Keratinocyte (primary cell): Measurements from ENCODE around the gene UNK. TPM values are rescaled to one million over a fixed set of nuclear protein-coding genes. Genes with fewer than 3 reads are reported as not detected.

ENCODE experiments used
- DNase-seq: peaks from one replicate; pipeline ENCODE4 v3.0.0-alpha.2; 2011; ENCODE audit warnings: low read depth, missing footprints, low spot score
- FAIRE-seq: peaks from 2 replicates; lab custom pipeline; 2011; peaks lifted over from hg19 to GRCh38; lab: Jason Lieb, UNC
- H2AFZ ChIP-seq: 2 replicates; pipeline ENCODE4 v1.6.0; 2012; ENCODE audit warnings: low read length, control low read depth, inconsistent platforms; ENCODE audit not compliant: control insufficient read depth
- H3K27ac ChIP-seq: 2 replicates; pipeline ENCODE4 v1.5.1; 2011; ENCODE audit warnings: low read length; ENCODE audit not compliant: control insufficient read depth, insufficient read depth
- H3K27me3 ChIP-seq: 3 replicates; pipeline ENCODE4 v1.6.0; 2011; ENCODE audit warnings: low read length; ENCODE audit not compliant: control insufficient read depth, insufficient read depth; ENCODE audit errors: extremely low read depth
- H3K36me3 ChIP-seq, 2 experiments: 2 replicates in 1 of 2; 3 replicates in 1 of 2; pipeline ENCODE4 v1.5.1; 2011; ENCODE audit warnings: low read length in 2 of 2, mild to moderate bottlenecking in 1 of 2; ENCODE audit not compliant: control insufficient read depth in 2 of 2, insufficient read depth in 2 of 2; ENCODE audit errors: extremely low read depth in 1 of 2
- H3K4me1 ChIP-seq: 3 replicates; pipeline ENCODE4 v1.5.1; 2011; ENCODE audit warnings: low read length; ENCODE audit not compliant: control insufficient read depth, insufficient read depth; ENCODE audit errors: extremely low read depth
- H3K4me2 ChIP-seq: 3 replicates; pipeline ENCODE4 v1.6.0; 2011; ENCODE audit warnings: low read depth, low read length; ENCODE audit not compliant: control insufficient read depth, insufficient read depth; ENCODE audit errors: extremely low read depth
- H3K4me3 ChIP-seq, 3 experiments: fragments of 200-600 bp in 1 of 3; sonication (generic) in 1 of 3; 2 replicates in 2 of 3; 3 replicates in 1 of 3; pipeline ENCODE4 v1.5.1; 2011 to 2016; ENCODE audit warnings: low read length in 3 of 3, mild to moderate bottlenecking in 3 of 3, control low read depth in 2 of 3, inconsistent platforms in 1 of 3, low read depth in 1 of 3, mixed read lengths in 1 of 3, mixed run types in 1 of 3, moderate library complexity in 1 of 3; ENCODE audit not compliant: control insufficient read depth in 2 of 3, insufficient read depth in 2 of 3; ENCODE audit errors: extremely low read depth in 1 of 3
- H3K79me2 ChIP-seq: 2 replicates; pipeline ENCODE4 v1.6.0; 2012; ENCODE audit warnings: low read length; ENCODE audit not compliant: control insufficient read depth, insufficient read depth
- H3K9ac ChIP-seq: 3 replicates; pipeline ENCODE4 v1.6.0; 2011; ENCODE audit warnings: low read length; ENCODE audit not compliant: control insufficient read depth, insufficient read depth; ENCODE audit errors: extremely low read depth
- H3K9me1 ChIP-seq: 3 replicates; pipeline ENCODE4 v1.6.0; 2011; ENCODE audit warnings: low read length; ENCODE audit not compliant: control insufficient read depth, insufficient read depth; ENCODE audit errors: extremely low read depth
- H3K9me3 ChIP-seq: 2 replicates; pipeline ENCODE4 v1.5.1; 2012; ENCODE audit warnings: low read depth, low read length; ENCODE audit not compliant: control insufficient read depth
- H4K20me1 ChIP-seq: 3 replicates; pipeline ENCODE4 v1.6.0; 2011; ENCODE audit warnings: low read length; ENCODE audit not compliant: control insufficient read depth, insufficient read depth; ENCODE audit errors: extremely low read depth
- CTCF ChIP-seq, 3 experiments: IDR thresholded peaks in 1 of 3; conservative IDR thresholded peaks in 1 of 3; optimal IDR thresholded peaks in 1 of 3; 2 replicates in 2 of 3; 3 replicates in 1 of 3; pipeline versions ENCODE3 to v1.5.1; 2011; ENCODE audit warnings: low read length in 3 of 3, mild to moderate bottlenecking in 3 of 3, moderate library complexity in 2 of 3, control low read depth in 1 of 3, inconsistent platforms in 1 of 3; ENCODE audit not compliant: insufficient read depth in 2 of 3; ENCODE audit errors: extremely low read depth in 1 of 3
- EZH2 ChIP-seq: IDR thresholded peaks from one replicate; pipeline ENCODE4 v1.6.1; 2012; ENCODE audit warnings: inconsistent platforms, mild to moderate bottlenecking, low read length, moderate library complexity
- dilution Hi-C: fragments of 300-500 bp; cut with MboI; formaldehyde crosslinking; loops from one replicate; pipeline ENCODE4 v1.7.0; 2020; ENCODE audit warnings: low sequenced_read_pairs; ENCODE audit not compliant: extremely low pct_ligation_motif_present
- polyA plus RNA-seq, 5 experiments: library from polyadenylated mRNA; depleted of rRNA in 3 of 5; stranded (reverse) in 3 of 5; stranded (forward) in 1 of 5; unstranded in 1 of 5; fragments of >200 nt; gene quantifications; 1 replicate in 1 of 5; 2 replicates in 3 of 5; 3 replicates in 1 of 5; pipeline versions ENCODE4 v1.2.1 to v1.2.3, GENCODE V29; 2011 to 2012; ENCODE audit warnings: missing spikeins in 2 of 5, low read depth in 1 of 5, low replicate concordance in 1 of 5

Gene UNK
- polyA plus RNA-seq, 1 donor (not counting 4 experiments of a cell fraction or from before 2014, with no cell fraction given), result 13.0 TPM

- dilution Hi-C loops, result no loop called here
- peak overlapping the region; percentile 70 for H3K27ac ChIP-seq
- H3K27me3 ChIP-seq, result no peaks in the 10 kb centered on the region
These were observed 30.8 kb downstream of the UNK start for GRCh38 chr17:75815399-75815798.

GRCh38 chr17:75816693-75817092 is 32.1 kb downstream of the UNK start:
- Histone ChIP-seq H3K4me1 (peaks cover 29% of the 10 kb centered on the region), H3K9ac (no peak overlapping the region), H3K79me2 (no peaks in the 10 kb centered on the region), H3K9me1 (peaks cover 2% of the 10 kb centered on the region), H3K9me3 (no peaks in the 10 kb centered on the region), H3K4me2 (no peak overlapping the region), H2AFZ (no peak overlapping the region), H3K4me3 (no peak overlapping the region), H3K36me3 (peaks cover 11 to 19% of the 10 kb centered on the region in 2 experiments), H3K27me3 (no peaks in the 10 kb centered on the region), H4K20me1 (no peaks in the 10 kb centered on the region), H3K27ac (no peak overlapping the region)
- dilution Hi-C loops, result no loop called here
- TF ChIP-seq EZH2, result no peak
- TF ChIP-seq CTCF (optimal IDR thresholded peaks at IDR 0.05 in 1 of 3, IDR thresholded peaks at IDR 0.05 in 1 of 3, conservative IDR thresholded peaks at IDR 0.05 in 1 of 3; ENCODE audit: extremely low read depth in 1 of 3, insufficient read depth in 2 of 3, low read length in 3 of 3), result no peak
- no peak for FAIRE-seq
- DNase-seq, result no peak

More at GRCh38 chr17:75815399-75815798, 30.8 kb downstream of the UNK start:
- no peaks in the 10 kb centered on the region for H3K9me3 ChIP-seq
- peaks cover 2% of the 10 kb centered on the region for H3K9me1 ChIP-seq
- peaks cover 4 to 16% of the 10 kb centered on the region in 2 experiments for H3K36me3 ChIP-seq
- H3K9ac ChIP-seq, result peak overlapping the region; percentile 34
- H2AFZ ChIP-seq, result peak overlapping the region; percentile 34
- no peak for FAIRE-seq
- H3K4me2 ChIP-seq, result peak overlapping the region; percentile 35
- no peaks in the 10 kb centered on the region for H3K79me2 ChIP-seq
- no peak for DNase-seq
- H3K4me1 ChIP-seq, result peaks cover 29% of the 10 kb centered on the region
- TF ChIP-seq EZH2, result no peak
- no peak for TF ChIP-seq CTCF (optimal IDR thresholded peaks at IDR 0.05 in 1 of 3, IDR thresholded peaks at IDR 0.05 in 1 of 3, conservative IDR thresholded peaks at IDR 0.05 in 1 of 3; ENCODE audit: extremely low read depth in 1 of 3, insufficient read depth in 2 of 3, low read length in 3 of 3)
- H3K4me3 ChIP-seq, result no peak overlapping the region
- no peaks in the 10 kb centered on the region for H4K20me1 ChIP-seq
